GM21717 (cell line): ENCODE results near the gene OCRL.

ENCODE experiments used
- ATAC-seq: cut with Tn5 transposase; IDR thresholded peaks from one replicate; pipeline ENCODE4 v1.9.1; 2021; ENCODE audit warnings: mild to moderate bottlenecking, moderate library complexity; ENCODE audit not compliant: unreplicated experiment

Gene OCRL

GRCh38 chrX:129540068-129540653 lies at the start of gene OCRL:
TSS of gene OCRL (plus strand) at chrX:129540259. CDS start at chrX:129540440, 181 bp downstream.
- ATAC-seq: peak; percentile 97

DNA sequence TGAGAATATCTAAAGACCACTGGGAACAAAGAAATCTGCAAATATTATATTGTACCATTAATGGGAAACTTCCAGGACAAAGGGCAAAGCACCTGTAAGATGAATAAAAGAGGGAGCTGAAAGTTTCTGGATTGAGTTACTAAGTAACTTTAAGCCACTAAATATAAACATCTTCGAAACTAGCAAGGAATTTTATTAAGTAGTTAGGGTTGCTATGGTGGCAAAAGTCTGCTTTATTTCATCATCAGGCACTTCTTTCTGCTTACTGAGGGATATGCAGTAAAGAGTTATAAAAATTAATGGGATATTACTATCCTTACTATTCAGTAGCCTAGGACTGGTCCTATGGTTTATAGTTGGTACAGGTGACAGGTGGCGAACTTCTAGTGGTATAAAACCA lies 49.7 kb upstream of the OCRL start:
- ATAC-seq: no peak

DNA sequence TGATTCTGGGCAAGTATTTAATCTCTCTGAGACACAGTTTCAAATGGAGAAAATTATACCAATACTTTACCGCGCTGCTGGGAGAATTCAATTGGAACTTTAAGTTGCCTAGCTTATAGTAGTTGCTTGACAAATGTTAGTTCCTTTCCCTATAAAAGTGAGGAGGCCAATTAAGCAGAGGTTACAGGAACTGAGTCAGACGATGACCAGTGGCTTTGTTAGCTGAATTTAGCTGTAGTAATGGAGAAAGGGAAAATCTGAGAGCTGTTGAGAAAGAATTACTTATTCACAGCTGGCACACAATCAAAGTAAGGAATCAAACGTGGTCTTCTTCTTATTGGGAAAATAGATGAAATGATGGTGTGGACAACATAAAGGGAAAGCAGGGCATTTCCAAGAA lies 46.4 kb upstream of the OCRL start:
- ATAC-seq: no peak

DNA sequence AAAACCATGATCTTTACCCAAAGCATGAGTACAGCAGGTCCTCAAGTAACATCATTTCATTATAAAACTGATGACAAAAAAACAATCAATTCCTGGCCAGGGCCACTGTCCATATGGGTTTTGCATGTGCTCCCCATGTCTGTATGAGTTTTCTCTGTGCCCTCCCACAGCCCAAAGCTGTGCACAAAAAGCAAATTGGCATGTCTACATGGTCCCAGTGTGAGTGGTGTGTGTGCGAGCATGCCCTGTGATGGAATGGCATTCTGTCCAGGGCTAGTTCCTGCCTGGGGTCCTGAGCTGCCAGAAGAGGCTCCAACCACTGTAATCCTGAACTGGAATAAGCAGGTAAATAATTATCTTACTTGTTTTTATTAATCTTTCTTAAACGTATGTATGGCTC lies 45.2 kb upstream of the OCRL start:
- ATAC-seq: no peak

DNA sequence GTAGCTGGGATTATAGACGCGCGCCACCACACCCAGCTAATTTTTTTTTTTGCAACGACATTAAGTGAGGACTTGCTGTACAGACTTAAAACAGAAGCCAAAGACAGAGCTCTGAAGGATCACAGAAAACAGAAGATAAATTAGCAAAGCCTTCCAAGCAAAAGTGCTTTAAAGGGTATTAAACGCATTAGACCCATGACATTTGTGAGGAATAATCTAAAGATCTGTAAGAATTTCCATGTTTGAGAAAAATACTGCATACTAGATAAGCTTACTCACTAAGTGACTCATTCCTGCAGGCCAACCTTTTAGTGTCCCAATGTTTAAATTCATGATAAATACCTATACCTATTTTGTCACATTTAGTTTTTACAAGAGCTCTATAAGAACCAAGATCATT lies 44.2 kb upstream of the OCRL start:
- no peak for ATAC-seq

- no peak for ATAC-seq
These were observed 43.4 kb upstream of the OCRL start for GRCh38 chrX:129496625-129497024.

DNA sequence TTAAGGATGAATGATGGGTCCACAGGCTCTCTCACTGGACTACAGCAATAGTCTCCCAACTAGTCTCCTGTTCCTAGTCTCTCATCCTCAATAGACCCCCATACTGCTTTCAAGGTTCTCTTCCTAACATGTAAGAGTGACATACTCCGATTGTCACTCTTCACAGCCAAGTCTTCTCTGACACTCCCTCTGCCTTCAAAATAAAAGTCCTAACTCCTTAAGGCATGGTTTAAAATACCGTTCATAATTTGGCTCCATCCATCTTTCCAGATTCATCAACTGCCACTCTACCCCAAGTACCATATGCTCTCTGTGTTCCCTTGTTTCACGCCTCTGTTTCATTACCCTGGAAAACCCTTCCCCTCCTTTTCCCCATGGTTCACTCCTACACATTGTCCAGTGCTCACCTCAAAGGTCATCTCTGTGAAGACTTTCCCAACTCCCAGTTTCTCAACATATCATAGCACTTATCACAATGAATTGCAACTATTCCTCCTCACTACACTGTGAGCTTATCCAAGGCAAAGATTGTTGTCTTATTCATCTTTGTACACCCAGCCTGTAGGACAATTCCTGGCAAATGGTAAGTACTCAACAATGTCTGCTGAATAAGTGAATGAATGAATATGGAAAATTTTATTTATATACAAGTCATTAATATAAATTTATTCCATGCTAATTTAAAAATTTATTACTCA lies 42.8 kb upstream of the OCRL start:
- ATAC-seq: no peak

GRCh38 chrX:129510331-129510730 lies 29.7 kb upstream of the OCRL start:
- ATAC-seq: no peak

DNA sequence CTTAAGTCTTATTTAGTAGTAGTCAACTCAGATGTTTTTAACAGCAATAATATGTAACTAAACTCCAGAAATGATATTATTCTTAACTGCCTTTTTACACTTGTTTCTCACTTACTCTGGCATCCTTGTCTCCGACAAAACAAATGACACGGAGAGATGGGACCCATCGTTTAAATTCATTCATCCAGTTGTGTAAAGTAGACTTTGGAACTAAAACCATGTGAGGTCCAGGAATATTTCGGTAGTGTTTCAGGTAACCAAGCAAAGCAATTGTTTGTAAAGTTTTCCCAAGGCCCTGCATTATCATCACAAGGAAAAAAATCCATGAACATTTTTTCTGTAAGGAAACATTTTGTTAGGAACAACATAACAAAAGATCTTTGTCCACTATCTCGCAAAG lies 28.4 kb upstream of the OCRL start:
- ATAC-seq: no peak

DNA sequence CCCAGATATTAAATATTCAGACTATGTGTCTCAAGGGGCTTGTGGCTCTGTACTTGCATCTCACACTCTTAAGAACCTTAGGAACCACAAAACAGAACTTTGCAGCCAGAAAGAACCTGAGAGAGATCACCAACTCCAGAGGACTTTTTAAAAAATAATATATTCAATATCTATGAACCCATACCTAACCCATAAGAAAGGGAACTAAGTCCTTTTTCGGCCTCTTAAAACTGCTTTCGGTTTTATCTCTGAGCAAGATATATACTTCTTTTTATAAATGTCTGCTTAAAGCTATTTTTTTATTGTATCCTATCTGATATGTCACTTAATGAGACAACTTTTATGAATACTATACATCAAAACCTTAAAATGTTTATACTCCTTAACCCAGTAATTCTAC lies 27.6 kb upstream of the OCRL start:
- ATAC-seq: no peak

DNA sequence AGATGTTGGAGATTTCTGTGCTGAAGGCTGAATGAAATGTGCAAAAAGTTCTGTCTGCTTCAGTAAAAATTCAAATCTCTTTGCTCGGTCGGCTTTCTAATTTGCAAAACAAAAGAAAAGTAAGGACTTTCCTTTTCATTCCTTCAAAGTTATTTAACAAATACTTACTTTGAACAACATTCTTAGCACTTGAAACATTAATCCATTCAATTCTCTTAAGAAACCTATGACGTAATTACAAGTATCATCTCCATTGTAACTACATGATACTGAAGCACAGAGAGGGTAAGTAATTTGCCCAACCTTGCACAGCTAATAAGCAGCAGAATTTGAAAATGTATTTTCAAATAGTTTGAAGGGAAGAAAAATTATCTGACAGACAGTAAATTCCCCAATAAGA lies 23.7 kb upstream of the OCRL start:
- no peak for ATAC-seq

DNA sequence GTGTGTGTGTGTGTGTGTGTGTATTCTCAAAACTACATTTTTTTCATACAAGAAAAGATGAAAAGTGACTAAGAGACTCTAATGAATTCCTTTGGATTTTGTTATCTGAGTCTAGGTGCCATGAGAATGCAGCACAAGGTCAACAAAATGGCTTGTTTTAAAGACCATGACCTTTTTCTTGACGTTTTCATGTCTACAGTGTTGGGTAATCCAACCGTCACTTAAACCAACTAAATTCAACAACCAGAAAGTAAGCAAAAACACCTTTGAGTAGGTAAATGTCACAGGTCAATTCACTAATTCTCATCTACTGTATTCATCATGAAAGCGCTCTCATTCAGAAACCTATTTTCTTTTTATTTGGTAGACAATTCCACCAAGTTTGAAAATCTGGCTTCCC lies 19.9 kb upstream of the OCRL start:
- no peak for ATAC-seq

- no peak for ATAC-seq
These were observed 17.6 kb upstream of the OCRL start for GRCh38 chrX:129522184-129523078.

DNA sequence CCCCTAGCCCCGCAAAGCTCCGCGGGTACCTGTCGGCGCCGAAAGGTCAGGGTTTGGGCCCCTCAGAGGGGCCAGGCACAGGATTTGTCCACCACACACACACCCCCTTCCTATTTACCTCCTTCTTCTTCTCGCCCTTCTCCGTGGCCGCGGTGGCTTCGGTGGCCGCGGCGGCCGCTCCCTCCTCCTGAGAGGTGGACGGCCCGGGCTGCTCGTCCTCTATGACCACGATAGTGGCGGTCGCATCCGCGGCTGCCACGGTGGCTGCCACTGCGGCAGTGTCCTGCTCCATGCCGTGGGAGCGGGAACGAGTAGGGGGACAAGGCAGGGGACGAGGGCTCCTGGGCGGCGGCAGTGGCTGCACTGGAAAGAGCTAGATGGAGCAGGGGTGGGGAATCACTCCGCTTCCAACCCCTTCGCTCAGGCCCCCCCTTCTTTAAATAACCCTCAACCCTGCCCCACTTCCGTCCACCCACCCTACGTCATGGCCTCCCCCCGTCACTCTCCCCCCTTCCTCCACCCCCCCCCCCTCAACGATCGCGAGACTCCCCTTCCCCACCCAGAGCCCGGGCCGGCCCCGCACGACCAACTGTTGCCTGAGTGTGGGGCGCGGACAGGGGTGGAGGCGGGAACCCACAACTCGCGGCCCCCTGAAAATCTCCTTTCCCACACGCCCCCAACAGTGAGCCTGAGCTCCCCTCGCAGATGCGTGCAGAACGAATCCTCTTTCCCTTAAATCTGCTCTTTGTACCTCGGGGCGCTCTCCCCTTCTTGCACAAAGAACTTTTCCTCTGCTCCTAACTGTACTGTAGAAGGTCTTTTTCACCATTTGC lies 16.8 kb upstream of the OCRL start, which contains the start of gene SMARCA1:
Gene SMARCA1 (minus strand): TSS at position 412 of the 833 bp plus-strand sequence. CDS start 120 bp downstream, at position 292.
- no peak for ATAC-seq

- ATAC-seq: no peak
These were observed 15.7 kb upstream of the OCRL start for GRCh38 chrX:129524250-129524850.

GRCh38 chrX:129525162-129525561 lies 14.9 kb upstream of the OCRL start:
- ATAC-seq: no peak

GRCh38 chrX:129525896-129526295 lies 14.2 kb upstream of the OCRL start:
- ATAC-seq: no peak

DNA sequence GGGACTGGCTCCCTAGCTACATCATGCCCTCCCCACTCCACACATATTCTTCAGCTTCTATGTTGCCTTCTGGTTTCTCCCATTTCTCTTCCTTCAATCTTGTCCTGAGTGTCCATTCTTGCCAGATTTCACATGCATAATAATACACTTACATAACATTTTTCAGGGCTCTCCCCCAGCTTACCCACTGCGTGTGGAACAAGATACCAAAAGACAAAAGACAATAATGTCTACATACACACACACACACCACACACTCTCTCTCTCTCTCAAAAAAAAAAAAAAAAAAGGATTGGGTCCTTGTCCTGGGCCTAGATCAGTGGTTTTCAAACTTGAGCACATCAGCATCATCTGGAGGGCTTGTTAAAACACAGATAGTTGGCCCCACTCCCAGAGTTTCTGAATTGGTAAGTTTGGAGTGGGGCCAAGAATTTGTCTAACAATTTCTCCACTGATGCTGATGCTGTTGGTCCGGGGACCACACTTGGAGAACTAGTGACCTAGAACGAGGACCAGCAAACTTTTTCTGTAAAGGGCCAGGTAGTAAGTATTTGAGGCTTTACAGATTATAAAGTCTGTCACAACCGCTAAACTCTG lies 10.3 kb upstream of the OCRL start:
- no peak for ATAC-seq

DNA sequence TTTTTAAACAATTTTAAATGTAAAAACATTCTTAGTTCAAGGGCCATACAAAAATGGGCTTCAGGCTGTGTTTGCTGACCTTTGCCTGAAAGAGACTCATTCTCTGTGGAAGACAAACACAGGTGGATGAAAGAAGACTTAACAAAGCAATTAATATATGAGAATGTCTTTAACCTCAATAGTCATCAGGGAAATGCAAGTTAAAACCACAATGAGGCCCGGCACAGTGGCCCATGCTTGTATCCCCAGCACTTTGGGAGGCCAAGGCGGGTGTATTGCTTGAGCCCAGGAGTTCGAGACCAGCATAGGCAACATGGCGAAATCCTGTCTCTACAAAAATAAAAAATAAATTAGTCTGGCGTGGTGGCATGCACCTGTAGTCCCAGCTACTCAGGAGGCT lies 9.6 kb upstream of the OCRL start:
- ATAC-seq: no peak

DNA sequence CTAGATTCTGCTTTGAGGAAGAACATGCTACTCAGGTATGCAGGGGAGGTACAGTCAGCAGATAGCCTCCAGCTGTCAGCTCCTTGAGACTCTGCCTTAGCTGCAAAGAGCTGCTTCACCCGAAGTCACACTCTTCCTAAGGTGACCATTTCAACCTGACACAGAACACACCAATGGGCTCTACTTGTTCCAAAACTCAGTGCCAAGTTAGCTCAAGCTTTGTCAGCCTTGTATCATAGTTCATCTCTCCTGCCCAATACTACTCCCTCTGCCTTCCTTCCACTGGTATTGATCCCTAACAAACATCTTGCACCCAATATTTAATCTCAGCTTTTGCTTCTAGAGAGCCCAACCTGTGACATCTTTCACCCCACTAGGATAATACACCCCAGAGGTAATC lies 8.9 kb upstream of the OCRL start:
- ATAC-seq: no peak
